AG10803 (cell line): ENCODE data around the gene IGBP1.

Experiments
- DNase-seq: peaks from one replicate; pipeline ENCODE4 v3.0.0; 2010; ENCODE audit warnings: low read depth
- H3K4me3 ChIP-seq: 2 replicates; pipeline ENCODE4 v1.5.1; 2011; ENCODE audit warnings: mild to moderate bottlenecking, low read length, control low read depth
- TF ChIP-seq, protein P1 (sequence below): conservative IDR thresholded peaks from 2 replicates; pipeline ENCODE4 v1.5.1; 2011; ENCODE audit warnings: mild to moderate bottlenecking, low read length, control low read depth, inconsistent platforms

The IGBP1 gene

GRCh38 chrX:70133303-70134115 lies at the start of gene IGBP1:
Gene IGBP1 (plus strand): TSS chrX:70133447. CDS start chrX:70133948, 501 bp downstream.
- TF ChIP-seq, protein P1, sequence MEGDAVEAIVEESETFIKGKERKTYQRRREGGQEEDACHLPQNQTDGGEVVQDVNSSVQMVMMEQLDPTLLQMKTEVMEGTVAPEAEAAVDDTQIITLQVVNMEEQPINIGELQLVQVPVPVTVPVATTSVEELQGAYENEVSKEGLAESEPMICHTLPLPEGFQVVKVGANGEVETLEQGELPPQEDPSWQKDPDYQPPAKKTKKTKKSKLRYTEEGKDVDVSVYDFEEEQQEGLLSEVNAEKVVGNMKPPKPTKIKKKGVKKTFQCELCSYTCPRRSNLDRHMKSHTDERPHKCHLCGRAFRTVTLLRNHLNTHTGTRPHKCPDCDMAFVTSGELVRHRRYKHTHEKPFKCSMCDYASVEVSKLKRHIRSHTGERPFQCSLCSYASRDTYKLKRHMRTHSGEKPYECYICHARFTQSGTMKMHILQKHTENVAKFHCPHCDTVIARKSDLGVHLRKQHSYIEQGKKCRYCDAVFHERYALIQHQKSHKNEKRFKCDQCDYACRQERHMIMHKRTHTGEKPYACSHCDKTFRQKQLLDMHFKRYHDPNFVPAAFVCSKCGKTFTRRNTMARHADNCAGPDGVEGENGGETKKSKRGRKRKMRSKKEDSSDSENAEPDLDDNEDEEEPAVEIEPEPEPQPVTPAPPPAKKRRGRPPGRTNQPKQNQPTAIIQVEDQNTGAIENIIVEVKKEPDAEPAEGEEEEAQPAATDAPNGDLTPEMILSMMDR: peak; percentile 63
- DNase-seq: peak; percentile 83
- peak within 1 kb of the TSS; percentile 83 for H3K4me3 ChIP-seq

GRCh38 chrX:70084592-70085240 lies 48.5 kb upstream of the IGBP1 start:
- no peak overlapping the region for H3K4me3 ChIP-seq
- TF ChIP-seq, protein P1: no peak
- peak; percentile 36 for DNase-seq

- DNase-seq: peak; percentile 82
- H3K4me3 ChIP-seq: no peak overlapping the region
- TF ChIP-seq, protein P1: no peak
Measured at GRCh38 chrX:70087857-70088630, 45.2 kb upstream of the IGBP1 start.

- H3K4me3 ChIP-seq: no peak overlapping the region
- TF ChIP-seq, protein P1: no peak
- DNase-seq: no peak
Measured at GRCh38 chrX:70088751-70089150, 44.5 kb upstream of the IGBP1 start.

- TF ChIP-seq, protein P1: no peak
- peak; percentile 70 for DNase-seq
- no peak overlapping the region for H3K4me3 ChIP-seq
Measured at GRCh38 chrX:70089604-70090297, 43.5 kb upstream of the IGBP1 start.

GRCh38 chrX:70092247-70092646 lies 41.0 kb upstream of the IGBP1 start:
- H3K4me3 ChIP-seq: no peak overlapping the region
- no peak for DNase-seq
- TF ChIP-seq, protein P1: no peak
